Esophagus squamous epithelium (tissue), 5 donors: ENCODE measurements around the gene MOB2. TPM values are rescaled to one million over a fixed set of nuclear protein-coding genes. Genes with fewer than 3 reads are reported as not detected.

Source experiments
- DNase-seq: peaks from one replicate; lab custom pipeline; 2025; lab: John Stamatoyannopoulos, UW
- H3K27ac ChIP-seq, 4 donors: fragments of 200-600 bp; sonication (generic); one replicate each; pipeline ENCODE4 v1.5.1; 2016 to 2019; ENCODE audit warnings: mild to moderate bottlenecking in 1 of 4
- H3K27me3 ChIP-seq, 4 donors: fragments of 200-600 bp; sonication (generic); 1 replicate in 3 of 4; 2 replicates in 1 of 4; pipeline versions ENCODE4 v1.5.1 to v1.6.0; 2017 to 2021; ENCODE audit warnings: antibody characterized with exemption in 1 of 4
- H3K36me3 ChIP-seq, 3 donors: fragments of 200-600 bp; sonication (generic); one replicate each; pipeline ENCODE4 v1.5.1; 2016 to 2019
- H3K4me1 ChIP-seq, 3 donors: fragments of 200-600 bp; sonication (generic); one replicate each; pipeline ENCODE4 v1.5.1; 2017 to 2019
- H3K4me3 ChIP-seq, 4 donors: fragments of 200-600 bp; sonication (generic); 1 replicate in 3 of 4; 2 replicates in 1 of 4; pipeline ENCODE4 v1.5.1; 2016 to 2019; ENCODE audit warnings: mild to moderate bottlenecking in 2 of 4, moderate library complexity in 1 of 4
- H3K9me3 ChIP-seq, 3 donors: fragments of 200-600 bp; sonication (generic); one replicate each; pipeline ENCODE4 v1.5.1; 2016 to 2019
- CTCF ChIP-seq, 6 experiments: fragments of 450-650 bp in 4 of 6; fragments of 200-600 bp in 2 of 6; sonication (generic) in 2 of 6; IDR thresholded peaks; one replicate each; pipeline ENCODE4 v1.5.1; 2016 to 2019; ENCODE audit warnings: antibody characterized with exemption in 6 of 6, mild to moderate bottlenecking in 4 of 6, moderate library complexity in 4 of 6
- POLR2A ChIP-seq, 4 donors: fragments of 450-650 bp; IDR thresholded peaks; one replicate each; pipeline ENCODE4 v1.6.1; 2017; ENCODE audit warnings: antibody characterized with exemption in 4 of 4, mild to moderate bottlenecking in 4 of 4, moderate library complexity in 3 of 4
- WGBS, 2 donors: methylation state at CpG; one replicate each; pipeline ENCODE4 v1.1.5; 2018; 5-methylcytosine and 5-hydroxymethylcytosine counted together
- intact Hi-C: fragments of 100-400 bp; cut with DNase I; formaldehyde crosslinking; loops from one replicate; pipeline ENCODE4 v1.15.0; 2022
- total RNA-seq, 4 donors: library from RNA; depleted of rRNA; stranded (reverse); fragments of >200 nt; gene quantifications; one replicate each; pipeline ENCODE4 v1.1.0, GENCODE V29; 2016
- donor health status: DM: yes; HTN: yes; CAD: no.

The MOB2 gene
- total RNA-seq, 4 donors from 2014 or later = 21.5 to 45.0 (median 30.1) TPM

DNA sequence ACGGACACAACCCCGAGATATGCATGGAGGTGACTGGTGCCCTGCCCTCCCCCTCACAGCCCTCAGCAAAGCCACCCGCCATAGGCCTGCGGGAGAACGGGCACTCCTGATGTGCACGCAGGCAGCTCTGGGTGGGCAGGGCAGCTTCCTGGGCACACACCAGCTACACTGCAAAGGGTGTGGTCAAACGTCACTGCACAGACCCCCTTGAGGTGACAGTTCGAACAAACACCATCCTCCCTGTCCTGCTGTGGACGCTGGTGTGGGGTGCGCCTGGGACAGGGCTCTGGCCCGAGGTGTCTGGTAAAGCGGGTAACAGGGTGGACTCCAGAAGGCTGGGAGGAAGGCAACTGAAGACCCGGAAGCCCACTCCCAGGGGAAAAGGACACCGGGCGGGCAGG lies 21.9 kb upstream of the MOB2 start:
- intact Hi-C loops = no loop called here
- Histone ChIP-seq H3K9me3 (no peaks in the 10 kb centered on the region), H3K36me3 (peaks cover 0 to 8% (median 0%) of the 10 kb centered on the region in 3 donors), H3K27me3 (no peaks in the 10 kb centered on the region), H3K4me3 (no peak overlapping the region), H3K4me1 (peaks cover 10 to 84% (median 26%) of the 10 kb centered on the region in 3 donors), H3K27ac (no peak overlapping the region)
- DNase-seq = no peak
- 75 to 87% methylated on average over 5 to 10 of the region's 15 CpGs for WGBS, 2 donors
- no peak for TF ChIP-seq CTCF (IDR thresholded peaks at IDR 0.05)
- TF ChIP-seq POLR2A (IDR thresholded peaks at IDR 0.05) = no peak

DNA sequence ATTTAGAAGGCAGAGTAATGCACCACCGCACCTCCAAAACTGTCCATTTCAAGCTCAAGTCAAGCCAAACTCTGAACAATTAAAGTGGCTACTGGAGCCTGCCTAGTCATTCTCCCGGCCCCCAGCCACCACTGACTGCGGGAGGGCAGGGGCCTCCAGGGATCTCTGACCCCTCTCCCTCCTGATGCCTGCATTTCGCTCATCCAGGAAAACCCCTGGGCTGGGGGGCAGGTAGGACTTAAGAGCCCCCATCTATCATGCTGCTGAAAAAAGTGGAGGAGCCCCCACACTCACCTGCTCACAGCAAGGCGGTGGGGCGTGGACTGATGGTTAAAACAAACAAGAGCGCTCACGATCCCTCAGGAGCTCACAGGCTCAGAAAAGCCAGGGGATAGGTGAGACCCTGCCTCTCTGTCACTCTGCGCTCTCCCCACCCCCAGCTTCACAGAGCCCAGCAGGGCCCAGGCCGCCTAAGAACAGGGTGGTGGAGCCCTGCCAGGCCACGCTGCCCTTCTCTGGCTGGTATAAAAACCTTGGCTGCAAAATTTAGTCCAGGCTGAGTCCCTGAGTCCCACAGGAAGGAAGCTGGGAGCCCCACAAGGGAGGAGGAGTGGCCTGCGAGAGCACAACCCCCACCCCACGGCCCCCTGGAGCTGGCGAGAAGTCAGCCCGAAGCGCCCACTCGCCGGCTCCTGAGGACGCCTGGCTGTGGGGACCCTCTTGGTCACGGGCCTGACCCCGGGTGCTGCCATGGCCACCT lies 21.0 kb upstream of the MOB2 start:
- DNase-seq = no peak
- Histone ChIP-seq H3K9me3 (no peaks in the 10 kb centered on the region), H3K36me3 (peaks cover 0 to 8% (median 0%) of the 10 kb centered on the region in 3 donors), H3K27me3 (no peaks in the 10 kb centered on the region), H3K4me3 (no peak overlapping the region), H3K27ac (peak overlapping the region in 2 of 4 donors; percentile 2 to 9), H3K4me1 (peaks cover 16 to 84% (median 33%) of the 10 kb centered on the region in 3 donors)
- TF ChIP-seq POLR2A (IDR thresholded peaks at IDR 0.05) (no peak), CTCF (IDR thresholded peaks at IDR 0.05) (no peak)
- 48 to 69% methylated on average over 5 to 12 of the region's 21 CpGs for WGBS, 2 donors
- intact Hi-C loops = no loop called here

GRCh38 chr11:1506981-1507380 lies 20.4 kb upstream of the MOB2 start:
- no peak for TF ChIP-seq POLR2A (IDR thresholded peaks at IDR 0.05)
- intact Hi-C loops = no loop called here
- Histone ChIP-seq H3K4me1 (peaks cover 17 to 84% (median 34%) of the 10 kb centered on the region in 3 donors), H3K27ac (peak overlapping the region in 1 of 4 donors; percentile 2), H3K36me3 (peaks cover 0 to 8% (median 0%) of the 10 kb centered on the region in 3 donors), H3K27me3 (no peaks in the 10 kb centered on the region), H3K4me3 (no peak overlapping the region), H3K9me3 (no peaks in the 10 kb centered on the region)
- WGBS, 2 donors = 53% methylated on average over 2 of the region's 9 CpGs; no CpG with 5 or more reads in 1 of the 2 donors
- no peak for DNase-seq

- Histone ChIP-seq H3K9me3 (no peaks in the 10 kb centered on the region), H3K4me1 (peaks cover 17 to 92% (median 37%) of the 10 kb centered on the region in 3 donors), H3K4me3 (no peak overlapping the region), H3K27me3 (no peaks in the 10 kb centered on the region), H3K27ac (no peak overlapping the region), H3K36me3 (peaks cover 0 to 8% (median 0%) of the 10 kb centered on the region in 3 donors)
- no peak for DNase-seq
- intact Hi-C loops = no loop called here
- no peak for TF ChIP-seq CTCF (IDR thresholded peaks at IDR 0.05)
- TF ChIP-seq POLR2A (IDR thresholded peaks at IDR 0.05) = no peak
- 76 to 100% methylated on average over 1 to 8 of the region's 11 CpGs for WGBS, 2 donors
These were observed 18.9 kb upstream of the MOB2 start for GRCh38 chr11:1505480-1505879.

- Histone ChIP-seq H3K27ac (no peak overlapping the region), H3K27me3 (no peaks in the 10 kb centered on the region), H3K4me1 (peaks cover 21 to 96% (median 39%) of the 10 kb centered on the region in 3 donors)
These were observed 18.2 kb upstream of the MOB2 start for GRCh38 chr11:1504581-1505290.

More at GRCh38 chr11:1504581-1505290, 18.2 kb upstream of the MOB2 start:
- H3K4me3 ChIP-seq = no peak overlapping the region
- peaks cover 0 to 15% (median 0%) of the 10 kb centered on the region in 3 donors for H3K36me3 ChIP-seq
- no peaks in the 10 kb centered on the region for H3K9me3 ChIP-seq
- intact Hi-C loops = no loop called here
- no peak for TF ChIP-seq CTCF (IDR thresholded peaks at IDR 0.05)
- TF ChIP-seq POLR2A (IDR thresholded peaks at IDR 0.05) = no peak
- WGBS, 2 donors = 89 to 92% methylated on average over 14 to 25 of the region's 28 CpGs
- DNase-seq = no peak
